Keratinocyte (primary cell): Measurements from ENCODE around the gene NYAP2.

Experiments used
- EZH2 ChIP-seq: IDR thresholded peaks from one replicate; pipeline ENCODE4 v1.6.1; 2012; ENCODE audit warnings: inconsistent platforms, mild to moderate bottlenecking, low read length, moderate library complexity
- TF ChIP-seq, protein P1 (sequence below), 3 experiments: IDR thresholded peaks in 1 of 3; conservative IDR thresholded peaks in 1 of 3; optimal IDR thresholded peaks in 1 of 3; 2 replicates in 2 of 3; 3 replicates in 1 of 3; pipeline versions ENCODE3 to v1.5.1; 2011; ENCODE audit warnings: low read length in 3 of 3, mild to moderate bottlenecking in 3 of 3, moderate library complexity in 2 of 3, control low read depth in 1 of 3, inconsistent platforms in 1 of 3; ENCODE audit not compliant: insufficient read depth in 2 of 3; ENCODE audit errors: extremely low read depth in 1 of 3

DNA sequence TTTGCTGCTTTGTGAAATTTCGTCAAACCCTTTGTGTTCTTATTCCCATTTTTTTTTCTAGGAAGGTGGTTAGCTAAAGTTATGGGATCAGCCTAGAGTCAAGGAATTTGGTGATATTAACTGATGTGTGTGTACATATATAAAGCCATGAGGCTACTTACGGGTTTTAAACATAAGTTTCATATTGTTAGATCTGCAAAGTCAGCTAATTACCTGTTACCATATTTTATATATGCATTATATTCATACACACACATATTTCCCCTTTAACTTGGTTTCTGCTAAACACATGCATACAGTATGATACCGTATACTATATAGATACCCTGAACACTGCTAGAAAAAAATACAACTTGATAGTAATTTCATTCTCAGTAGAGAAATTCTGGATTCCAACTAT is 241.0 kb downstream of the NYAP2 start:
- TF ChIP-seq, protein P1, sequence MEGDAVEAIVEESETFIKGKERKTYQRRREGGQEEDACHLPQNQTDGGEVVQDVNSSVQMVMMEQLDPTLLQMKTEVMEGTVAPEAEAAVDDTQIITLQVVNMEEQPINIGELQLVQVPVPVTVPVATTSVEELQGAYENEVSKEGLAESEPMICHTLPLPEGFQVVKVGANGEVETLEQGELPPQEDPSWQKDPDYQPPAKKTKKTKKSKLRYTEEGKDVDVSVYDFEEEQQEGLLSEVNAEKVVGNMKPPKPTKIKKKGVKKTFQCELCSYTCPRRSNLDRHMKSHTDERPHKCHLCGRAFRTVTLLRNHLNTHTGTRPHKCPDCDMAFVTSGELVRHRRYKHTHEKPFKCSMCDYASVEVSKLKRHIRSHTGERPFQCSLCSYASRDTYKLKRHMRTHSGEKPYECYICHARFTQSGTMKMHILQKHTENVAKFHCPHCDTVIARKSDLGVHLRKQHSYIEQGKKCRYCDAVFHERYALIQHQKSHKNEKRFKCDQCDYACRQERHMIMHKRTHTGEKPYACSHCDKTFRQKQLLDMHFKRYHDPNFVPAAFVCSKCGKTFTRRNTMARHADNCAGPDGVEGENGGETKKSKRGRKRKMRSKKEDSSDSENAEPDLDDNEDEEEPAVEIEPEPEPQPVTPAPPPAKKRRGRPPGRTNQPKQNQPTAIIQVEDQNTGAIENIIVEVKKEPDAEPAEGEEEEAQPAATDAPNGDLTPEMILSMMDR (optimal IDR thresholded peaks at IDR 0.05 in 1 of 3, IDR thresholded peaks at IDR 0.05 in 1 of 3, conservative IDR thresholded peaks at IDR 0.05 in 1 of 3; ENCODE audit: extremely low read depth in 1 of 3, insufficient read depth in 2 of 3, low read length in 3 of 3), result no peak
- no peak for TF ChIP-seq EZH2
